GM19324 (cell line): Measurements from ENCODE around the gene TNNT3.
"Not testable (repeated sequence)": the region's sequence is repeated elsewhere in the genome, so short reads cannot be mapped to it uniquely, and the experiment has no call there.

ENCODE experiments used
- ATAC-seq: cut with Tn5 transposase; IDR thresholded peaks from one replicate; pipeline ENCODE4 v1.9.1; 2021; ENCODE audit warnings: mild to moderate bottlenecking, moderate library complexity; ENCODE audit not compliant: unreplicated experiment, low FRiP score

Gene TNNT3

GRCh38 chr11:1931341-1932104 is 12.0 kb downstream of the TNNT3 start:
- ATAC-seq: no peak

- no peak for ATAC-seq
Measured at GRCh38 chr11:1932105-1932480, 12.6 kb downstream of the TNNT3 start.

DNA sequence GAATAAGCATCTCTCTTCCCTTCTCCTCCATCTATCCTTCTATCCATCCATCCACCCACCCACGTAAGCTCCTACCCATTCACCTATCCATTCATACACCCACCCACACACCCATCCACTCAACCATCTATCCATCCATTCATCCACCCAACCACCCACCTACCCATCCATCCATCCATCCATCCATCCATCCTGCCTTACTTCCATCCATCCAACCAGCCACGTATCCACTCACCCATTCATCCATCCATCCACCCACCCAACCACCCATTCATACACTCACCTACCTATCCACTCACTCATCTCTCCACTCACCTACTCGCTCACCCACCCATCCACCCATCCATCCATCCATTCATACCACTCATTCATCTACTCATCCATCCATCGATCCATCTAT is 13.2 kb downstream of the TNNT3 start:
- no peak for ATAC-seq

GRCh38 chr11:1933416-1934334 is 14.2 kb downstream of the TNNT3 start:
- no peak for ATAC-seq

GRCh38 chr11:1934335-1935155 is 15.0 kb downstream of the TNNT3 start:
- ATAC-seq: no peak

DNA sequence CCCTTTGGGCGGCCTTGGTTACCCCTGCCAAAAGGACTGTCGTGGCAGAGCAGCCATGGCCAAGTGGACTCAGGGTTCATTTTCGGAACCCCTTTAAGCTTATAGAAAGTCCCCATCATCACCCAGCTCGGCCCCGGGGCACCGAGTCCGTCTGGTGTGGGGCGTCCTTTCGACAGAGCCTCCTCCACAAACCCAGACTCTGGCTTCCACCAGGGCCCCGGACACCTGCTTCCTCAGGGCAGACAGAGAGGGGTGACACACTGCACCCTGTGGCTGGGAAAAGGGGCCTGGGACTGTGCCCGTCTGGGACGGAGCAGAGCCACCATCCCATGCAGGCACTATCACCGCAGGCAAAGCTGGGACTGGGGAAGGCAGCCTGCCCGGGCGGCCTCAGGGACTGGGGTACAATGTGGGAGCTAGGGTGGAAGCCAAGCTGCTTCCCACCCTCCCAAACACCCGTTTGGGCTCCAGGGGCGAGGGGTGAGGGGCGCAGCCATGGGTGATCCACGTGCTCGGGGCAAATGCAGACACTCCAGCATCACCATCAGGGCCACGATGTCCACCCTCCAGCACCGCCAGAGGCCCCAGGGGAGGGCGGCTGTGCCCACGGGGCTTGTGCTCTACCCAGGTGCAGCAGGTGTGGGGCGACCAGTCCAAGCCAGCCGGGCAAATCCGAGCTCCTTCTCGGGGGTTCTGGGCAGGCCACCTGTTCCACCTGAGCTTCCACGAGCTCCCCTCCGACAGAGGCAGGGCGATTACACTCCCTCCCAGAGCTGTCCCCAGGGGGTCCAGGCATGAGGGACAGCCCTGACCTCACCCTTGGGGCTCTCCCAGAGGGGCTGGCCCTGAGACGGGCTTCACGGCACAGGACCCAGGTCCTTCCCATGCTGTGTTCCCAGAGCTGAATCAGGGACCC is 15.9 kb downstream of the TNNT3 start:
- ATAC-seq: no peak

GRCh38 chr11:1936072-1936780 is 16.7 kb downstream of the TNNT3 start:
- no peak for ATAC-seq

GRCh38 chr11:1936781-1937615 is 17.5 kb downstream of the TNNT3 start:
- ATAC-seq: no peak

GRCh38 chr11:1937616-1938342 is 18.3 kb downstream of the TNNT3 start:
- ATAC-seq: no peak

DNA sequence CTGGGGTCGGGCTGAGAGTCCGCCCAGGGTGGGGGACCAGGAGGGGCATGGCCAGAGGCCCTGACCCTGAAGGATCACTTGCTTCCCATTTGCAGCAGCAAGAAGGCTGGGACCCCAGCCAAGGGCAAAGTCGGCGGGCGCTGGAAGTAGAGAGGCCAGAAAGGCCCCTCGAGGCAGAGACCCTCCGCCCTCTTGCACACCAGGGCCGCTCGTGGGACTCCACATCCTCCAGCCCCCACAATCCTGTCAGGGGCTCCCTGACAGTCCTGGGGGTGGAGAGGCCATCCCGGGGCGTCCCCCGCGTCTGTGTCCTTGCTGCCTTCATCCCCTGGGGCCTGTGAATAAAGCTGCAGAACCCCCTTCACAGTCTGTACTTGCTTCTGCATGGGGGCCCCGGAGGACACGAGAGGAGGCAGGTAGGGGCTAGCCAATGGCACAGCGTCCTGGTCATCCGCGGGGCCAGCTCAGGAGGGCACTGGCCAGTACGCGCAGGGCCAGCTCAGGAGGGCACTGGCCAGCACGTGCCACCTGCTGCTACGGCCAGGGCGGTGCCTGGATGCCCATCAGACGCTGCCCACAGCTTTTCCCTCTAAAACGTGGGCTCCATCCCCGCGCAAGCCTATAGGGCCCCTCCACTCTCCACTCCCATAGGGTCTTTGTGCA is 19.0 kb downstream of the TNNT3 start:
- no peak for ATAC-seq

- no peak for ATAC-seq
Measured at GRCh38 chr11:1939006-1939625, 19.6 kb downstream of the TNNT3 start.

DNA sequence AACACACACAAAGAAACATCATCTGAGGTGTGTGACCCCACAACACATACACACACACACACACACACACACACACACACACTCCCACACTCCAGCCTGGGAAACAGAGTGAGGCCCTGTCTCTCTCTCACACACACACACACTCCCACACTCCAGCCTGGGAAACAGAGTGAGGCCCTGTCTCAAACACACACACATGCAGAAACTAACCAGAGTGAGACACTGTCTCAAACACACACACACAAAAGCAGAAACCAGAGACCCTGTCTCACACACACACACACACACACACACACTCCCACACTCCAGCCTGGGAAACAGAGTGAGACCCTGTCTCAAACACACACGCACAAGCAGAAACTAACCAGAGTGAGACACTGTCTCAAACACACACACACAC is 20.3 kb downstream of the TNNT3 start:
- not testable (repeated sequence) for ATAC-seq

- ATAC-seq: no peak
Measured at GRCh38 chr11:1942558-1943260, 23.2 kb downstream of the TNNT3 start.

DNA sequence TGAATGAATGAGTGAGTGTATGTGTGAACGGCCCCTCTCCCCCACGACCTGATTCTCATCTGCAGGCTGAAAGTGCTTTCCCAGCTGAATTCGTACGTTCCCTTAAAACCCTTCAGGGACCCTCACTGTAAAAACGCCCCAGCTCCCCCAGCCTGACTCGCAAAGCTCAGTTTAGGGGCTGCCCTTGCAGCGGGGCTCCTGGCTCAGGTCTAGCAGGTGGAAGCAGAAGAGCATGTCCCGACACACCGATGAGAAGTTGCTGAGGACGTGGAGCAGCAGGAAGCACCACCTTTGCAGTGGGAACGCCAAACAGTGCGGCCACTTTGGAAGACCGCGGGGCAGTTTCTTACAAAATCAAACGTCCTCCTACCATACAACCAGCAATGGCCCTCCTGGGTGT is 24.1 kb downstream of the TNNT3 start:
- no peak for ATAC-seq

GRCh38 chr11:1943977-1944376 is 24.5 kb downstream of the TNNT3 start:
- no peak for ATAC-seq

- peak; percentile 50 for ATAC-seq
Measured at GRCh38 chr11:1946812-1947484, 27.4 kb downstream of the TNNT3 start, which contains the start of gene MRPL23. Gene MRPL23 (plus strand): TSS chr11:1947332. CDS start chr11:1947363, 31 bp downstream.
